ENCODE data around the gene TMEM131. TPM values are rescaled to one million over a fixed set of nuclear protein-coding genes. Genes with fewer than 3 reads are reported as not detected.
"Not testable (repeated sequence)": the region's sequence is repeated elsewhere in the genome, so short reads cannot be mapped to it uniquely, and the experiment has no call there.

TMEM131 gene
- total RNA-seq, 1 experiment from 2014 or later = 32.4 TPM

- DNase-seq (ENCODE audit: low read depth) = no peak
These were observed 271.2 kb downstream of the TMEM131 start for GRCh38 chr2:97724501-97724900.

DNA sequence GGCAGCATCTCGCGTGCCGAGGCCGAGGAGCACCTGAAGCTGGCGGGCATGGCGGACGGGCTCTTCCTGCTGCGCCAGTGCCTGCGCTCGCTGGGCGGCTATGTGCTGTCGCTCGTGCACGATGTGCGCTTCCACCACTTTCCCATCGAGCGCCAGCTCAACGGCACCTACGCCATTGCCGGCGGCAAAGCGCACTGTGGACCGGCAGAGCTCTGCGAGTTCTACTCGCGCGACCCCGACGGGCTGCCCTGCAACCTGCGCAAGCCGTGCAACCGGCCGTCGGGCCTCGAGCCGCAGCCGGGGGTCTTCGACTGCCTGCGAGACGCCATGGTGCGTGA is 271.7 kb downstream of the TMEM131 start:
- DNase-seq (ENCODE audit: low read depth) = no peak

DNA sequence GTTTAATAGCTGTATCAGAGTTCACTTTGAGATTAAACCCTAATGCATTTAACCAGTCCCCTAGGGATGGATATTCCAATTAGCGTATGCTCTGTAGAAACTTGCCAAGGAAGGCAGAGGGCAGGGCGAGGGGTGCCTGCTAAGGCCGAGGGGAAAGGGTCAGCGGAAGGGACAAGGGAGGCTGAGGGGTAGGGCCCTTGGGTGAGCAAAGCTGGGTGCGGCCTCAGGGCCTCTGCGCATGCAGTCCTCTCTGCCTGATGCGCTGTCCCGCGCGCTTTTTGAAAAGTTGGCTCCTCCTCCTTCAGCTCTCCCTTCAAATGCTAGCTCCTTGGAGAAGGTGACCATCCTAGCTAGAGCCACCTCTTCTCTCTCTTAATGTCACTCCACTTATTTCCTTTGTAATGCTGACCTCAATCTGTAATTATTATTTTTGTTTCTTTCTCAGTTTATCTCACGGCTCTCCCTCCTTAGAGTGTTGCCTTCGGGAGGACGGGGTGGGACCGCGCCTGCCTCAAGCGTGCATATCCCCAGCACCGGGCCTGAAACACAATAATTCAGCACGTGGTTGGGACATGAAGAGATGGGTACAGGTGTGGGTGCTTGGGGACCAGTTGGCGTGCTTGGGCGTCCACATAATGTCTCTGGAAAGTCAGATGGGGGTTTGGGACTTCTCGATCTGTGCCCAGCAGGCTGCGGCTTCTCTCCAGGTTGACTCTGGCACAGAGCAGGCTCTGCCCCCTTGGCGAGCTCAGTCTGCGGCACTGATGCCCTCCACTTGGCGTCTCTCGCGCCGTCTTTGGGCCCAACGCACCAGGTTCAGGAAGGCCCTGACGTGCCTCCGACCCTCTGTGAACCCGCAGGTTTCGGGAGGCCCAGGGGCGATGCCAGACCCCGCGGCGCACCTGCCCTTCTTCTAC is 272.3 kb downstream of the TMEM131 start:
- no peak for DNase-seq (ENCODE audit: low read depth)

- DNase-seq (ENCODE audit: low read depth) = no peak
These were observed 273.5 kb downstream of the TMEM131 start for GRCh38 chr2:97722227-97722626.

- no peak for DNase-seq (ENCODE audit: low read depth)
These were observed 275.0 kb downstream of the TMEM131 start for GRCh38 chr2:97720746-97721145.

DNA sequence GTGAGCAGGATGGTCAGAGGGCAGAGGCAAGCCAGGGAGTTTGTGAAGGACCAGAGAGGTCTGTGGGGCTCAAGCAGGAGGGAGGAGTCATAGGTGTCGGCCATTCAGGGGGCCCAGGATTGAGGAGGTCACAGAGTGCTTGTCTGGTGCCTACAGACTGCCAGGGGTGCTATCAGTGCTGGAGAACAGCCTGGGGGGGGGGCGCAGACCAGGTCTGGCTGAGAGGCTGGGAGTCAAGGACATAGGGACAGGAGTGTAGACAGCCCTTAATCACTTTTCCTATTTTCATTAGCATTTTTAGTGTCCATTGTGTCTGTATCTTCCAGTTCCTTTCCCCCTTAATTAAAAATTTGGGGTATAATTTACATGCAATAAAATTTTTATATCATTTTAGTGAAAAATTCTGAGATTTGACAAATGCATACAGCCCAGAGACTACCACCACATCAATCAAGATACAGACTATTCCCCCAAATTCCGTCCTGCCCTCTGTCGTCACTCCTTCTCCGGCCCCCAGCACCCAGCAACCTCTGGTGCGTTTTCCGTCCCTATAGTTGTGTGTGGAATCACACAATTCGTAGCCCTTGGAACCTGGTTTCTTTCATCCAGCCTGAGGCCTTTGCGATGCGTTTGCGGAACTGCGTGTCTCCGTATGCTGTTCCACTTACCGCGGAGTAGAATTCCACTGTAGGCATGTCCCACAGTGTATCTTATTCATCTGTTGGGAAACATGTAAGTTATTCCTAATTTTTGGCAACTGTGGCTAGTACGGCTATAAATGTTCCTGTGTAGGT is 276.2 kb downstream of the TMEM131 start:
- DNase-seq (ENCODE audit: low read depth) = no peak

DNA sequence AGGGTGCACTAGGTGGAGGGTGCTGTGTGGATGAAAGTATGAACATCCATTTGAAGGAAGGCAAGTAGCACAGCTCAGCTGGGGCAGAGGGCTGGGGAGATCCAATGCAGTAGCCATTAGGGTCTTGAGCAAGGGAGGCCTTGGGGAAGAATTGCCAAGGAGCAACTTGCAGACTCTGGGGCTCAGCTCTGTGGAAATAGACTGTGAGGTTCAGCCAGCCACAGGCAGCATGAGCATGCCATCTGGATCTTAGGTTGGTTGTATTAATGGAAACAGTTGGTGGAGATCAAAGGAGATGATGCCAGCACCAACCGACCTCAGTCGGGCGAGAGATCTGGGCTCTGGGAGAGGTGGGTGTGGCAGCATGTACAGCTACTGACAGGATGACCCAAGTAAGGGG is 276.8 kb downstream of the TMEM131 start:
- no peak for DNase-seq (ENCODE audit: low read depth)

DNA sequence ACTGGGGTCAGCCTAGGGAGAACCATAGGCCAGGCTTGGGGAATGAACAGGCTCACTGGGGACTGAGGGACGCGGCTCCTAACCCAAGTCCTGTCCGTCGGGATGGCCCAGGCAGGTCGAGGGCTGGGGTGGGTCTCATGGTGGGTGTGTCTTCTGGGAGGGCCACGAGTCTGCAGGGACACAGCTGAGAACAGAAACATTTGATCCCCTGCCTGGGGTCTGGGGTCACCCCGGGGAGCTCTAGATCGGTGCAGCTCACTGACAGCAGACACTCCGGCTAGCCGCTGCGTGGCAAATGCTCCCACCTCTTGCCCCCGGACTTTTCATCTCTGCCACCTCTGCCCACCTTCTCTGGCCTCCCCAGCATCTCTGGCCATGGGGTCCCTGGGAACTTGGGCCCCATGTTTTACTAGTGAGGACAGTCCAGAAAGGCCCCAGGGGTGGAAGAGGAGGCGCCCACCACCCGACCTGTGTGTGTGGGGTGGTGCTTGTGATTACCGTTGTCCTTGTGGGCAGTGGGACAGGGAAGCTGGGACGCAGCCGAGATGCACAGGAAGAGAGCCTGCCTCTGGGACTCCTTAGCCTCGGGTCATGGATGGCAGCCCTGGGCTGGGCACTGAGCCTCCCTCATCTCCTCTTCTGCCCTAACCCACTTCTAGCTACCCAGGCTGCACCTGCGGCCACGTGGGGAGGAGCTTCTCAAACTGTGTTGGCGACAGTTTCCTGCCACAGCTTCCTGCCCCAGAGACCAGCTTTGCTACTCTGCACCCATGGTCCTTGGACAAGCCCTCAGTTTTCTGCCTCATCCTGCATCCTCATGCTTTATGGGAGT is 277.5 kb downstream of the TMEM131 start:
- DNase-seq (ENCODE audit: low read depth) = no peak

DNA sequence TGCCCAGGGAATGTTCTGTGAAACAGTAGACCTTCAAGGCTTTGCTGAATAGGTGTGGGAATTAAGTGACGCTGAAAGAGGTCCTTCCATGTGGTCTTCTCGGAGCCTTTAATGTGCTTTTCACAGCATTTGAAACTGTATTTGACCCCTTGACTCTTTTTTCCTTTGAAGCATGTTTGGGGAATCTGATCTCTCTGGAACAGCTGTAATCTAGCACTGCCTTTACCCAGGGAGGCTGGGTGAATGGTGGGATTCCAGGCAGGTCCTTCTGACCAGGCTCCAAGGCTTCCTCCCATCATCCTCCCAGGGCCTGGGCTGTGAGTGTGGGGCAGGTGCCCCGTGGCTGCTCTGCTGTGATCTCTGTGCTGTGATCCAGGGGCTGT is 278.1 kb downstream of the TMEM131 start:
- DNase-seq (ENCODE audit: low read depth) = no peak

GRCh38 chr2:97716695-97717612 is 278.8 kb downstream of the TMEM131 start:
- DNase-seq (ENCODE audit: low read depth) = no peak

DNA sequence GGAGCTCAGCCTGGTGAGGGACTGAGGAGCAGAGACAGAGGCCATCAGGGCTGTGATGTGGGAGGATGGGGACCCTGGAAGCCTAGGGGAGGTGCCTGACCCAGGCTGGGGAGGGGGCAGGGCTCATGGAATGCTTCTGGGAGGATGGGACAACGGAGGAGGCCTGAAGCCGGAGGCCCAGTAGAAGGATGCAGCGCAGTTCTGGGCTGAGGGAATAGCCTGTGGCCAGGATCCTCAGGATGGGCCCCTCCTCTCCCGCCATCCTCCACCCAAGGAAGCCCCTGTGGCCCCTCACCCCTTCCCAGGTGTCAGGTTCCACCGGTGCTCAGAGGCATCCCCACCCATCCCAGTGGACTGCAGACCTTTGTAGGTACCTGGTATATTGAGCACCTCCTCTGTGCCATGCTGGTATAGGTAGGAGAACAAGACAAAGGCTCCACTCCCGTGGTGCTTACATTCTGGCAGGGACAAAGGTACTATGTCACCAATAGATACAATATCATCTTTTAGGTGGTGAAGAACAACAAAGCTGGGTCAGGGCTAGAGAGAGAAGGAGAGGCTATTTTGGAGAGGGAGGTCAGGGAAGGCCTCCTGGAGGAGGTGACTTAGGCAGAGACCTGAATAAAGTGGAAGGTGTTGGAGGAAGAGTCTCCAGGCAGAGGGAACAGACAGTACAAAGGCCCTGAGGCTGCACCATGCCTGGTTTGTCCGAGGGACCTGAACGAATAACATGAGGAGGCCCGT is 279.6 kb downstream of the TMEM131 start:
- no peak for DNase-seq (ENCODE audit: low read depth)

- DNase-seq (ENCODE audit: low read depth) = no peak
These were observed 280.6 kb downstream of the TMEM131 start for GRCh38 chr2:97714950-97715652.

DNA sequence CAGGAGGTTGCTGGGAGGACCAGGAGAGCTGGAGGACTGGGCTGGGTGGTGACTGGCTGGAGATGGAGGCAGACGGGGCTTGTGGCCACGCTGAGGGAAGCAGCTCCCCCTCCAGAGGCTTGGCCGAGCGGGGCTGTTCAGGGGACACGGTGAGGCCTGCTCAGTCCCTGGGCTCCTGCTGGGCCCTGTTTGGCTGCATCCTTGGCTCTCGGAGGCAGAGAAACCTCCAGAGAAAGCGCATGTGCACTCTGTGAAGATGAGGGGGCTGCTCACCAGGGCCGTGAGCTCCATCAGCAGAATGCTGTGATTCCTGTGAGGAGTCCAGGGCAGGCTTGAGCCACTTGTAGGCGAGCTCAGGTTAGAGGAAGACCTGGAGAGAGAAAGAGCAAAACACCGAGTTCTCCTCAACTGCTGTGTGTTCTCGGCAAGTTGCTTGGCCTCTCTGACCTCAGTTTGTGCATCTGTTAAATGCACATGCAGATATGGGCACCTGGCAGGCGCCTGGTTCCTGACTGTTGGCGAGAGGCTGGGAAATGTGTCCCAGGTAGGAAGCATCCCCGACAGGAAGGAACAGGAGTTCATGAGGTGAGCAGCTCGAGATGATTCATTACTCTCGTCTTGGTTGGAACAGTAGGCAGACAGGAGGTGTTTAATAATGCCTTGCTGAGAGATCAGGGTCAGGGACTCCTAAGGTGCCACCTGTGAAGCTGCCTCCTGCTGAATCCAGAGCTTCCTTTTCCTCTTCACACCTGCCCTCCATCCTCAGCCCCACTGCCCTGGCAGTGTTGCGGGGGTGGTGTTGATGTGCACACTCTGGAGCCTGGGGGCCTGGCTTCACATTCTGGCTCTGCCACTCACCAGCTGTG is 281.4 kb downstream of the TMEM131 start:
- DNase-seq (ENCODE audit: low read depth) = no peak

DNA sequence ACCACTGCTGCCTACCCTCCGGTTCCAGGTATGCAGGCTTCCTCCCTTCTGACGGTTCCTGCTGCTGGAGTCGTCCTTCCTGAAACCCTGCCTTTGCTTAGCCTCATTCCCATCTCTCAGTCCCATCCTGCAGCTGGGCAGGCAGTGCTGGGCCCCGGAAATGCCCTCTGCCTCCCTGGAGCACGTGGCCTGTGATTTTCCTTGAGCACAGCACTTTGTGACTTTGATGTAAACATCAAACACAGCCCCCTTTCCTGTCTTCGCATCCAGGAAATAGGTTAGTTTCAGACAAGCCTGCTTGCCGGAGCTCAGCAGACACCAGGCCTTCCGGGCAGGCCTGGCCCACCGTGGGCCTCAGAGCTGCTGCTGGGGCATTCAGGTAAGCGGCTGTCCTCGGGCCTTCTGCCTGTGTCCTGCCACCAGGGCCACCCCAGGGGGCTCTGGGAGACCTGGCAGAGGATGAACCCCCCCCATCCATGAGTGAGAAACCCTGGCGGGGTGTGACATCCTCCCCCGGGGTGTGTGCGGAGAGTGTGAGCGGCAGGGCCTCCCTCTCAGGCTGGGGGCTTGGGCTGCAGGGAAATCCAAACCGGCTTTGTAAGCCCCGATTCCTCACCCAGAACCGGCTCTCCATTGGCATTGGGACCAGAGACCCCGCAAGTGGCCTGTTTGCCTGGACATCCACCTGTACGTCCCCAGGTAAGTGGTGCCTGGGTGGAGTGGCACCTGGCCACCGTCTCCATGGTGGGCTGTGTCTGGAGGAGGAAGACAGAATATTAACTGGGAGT is 282.3 kb downstream of the TMEM131 start, which contains the start of gene ZAP70:
Gene ZAP70 (plus strand): TSS at position 281 of the 788 bp plus-strand sequence. CDS start 10,461 bp downstream, outside the sequence.
- no peak for DNase-seq (ENCODE audit: low read depth)

DNA sequence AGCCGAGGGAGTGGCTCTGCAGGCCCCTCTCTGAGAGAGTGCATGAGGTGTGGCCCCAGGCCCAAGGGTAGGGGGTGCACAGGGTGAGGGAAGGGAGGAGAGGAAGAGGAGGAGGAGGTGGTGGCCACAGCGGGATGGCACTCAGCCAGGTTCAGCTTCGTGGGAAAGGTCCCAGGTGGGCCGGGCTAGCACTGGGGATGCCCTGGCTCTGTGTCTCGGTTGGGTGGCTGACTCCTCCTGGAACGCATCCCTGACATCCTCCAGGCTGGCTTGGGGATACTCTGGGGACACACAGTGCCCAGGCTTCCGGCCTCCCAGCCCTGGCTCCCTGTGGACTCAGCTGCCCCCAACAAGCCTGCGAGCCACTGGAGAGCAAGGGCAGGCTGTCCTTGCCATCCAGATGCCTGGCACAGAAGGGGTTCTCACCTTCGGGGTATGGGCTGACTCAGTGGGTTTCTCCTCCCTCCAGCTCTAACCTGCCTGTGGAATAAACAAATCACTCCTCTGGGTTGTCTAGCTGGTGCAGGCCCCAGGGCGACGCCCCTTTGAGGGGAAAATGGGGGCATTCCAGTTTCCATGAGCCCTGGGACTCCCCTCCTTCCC is 283.0 kb downstream of the TMEM131 start:
- DNase-seq (ENCODE audit: low read depth) = no peak

- DNase-seq (ENCODE audit: low read depth) = not testable (repeated sequence)
These were observed 283.6 kb downstream of the TMEM131 start for GRCh38 chr2:97712175-97712574.

- DNase-seq (ENCODE audit: low read depth) = no peak
These were observed 284.4 kb downstream of the TMEM131 start for GRCh38 chr2:97711394-97711711.

Measured in RPMI7951 (cell line).